ENCODE measurements around the gene TECPR2.

TECPR2 gene

GRCh38 chr14:102375119-102375518 lies 12.4 kb downstream of the TECPR2 start:
- DNase-seq = no peak

DNA sequence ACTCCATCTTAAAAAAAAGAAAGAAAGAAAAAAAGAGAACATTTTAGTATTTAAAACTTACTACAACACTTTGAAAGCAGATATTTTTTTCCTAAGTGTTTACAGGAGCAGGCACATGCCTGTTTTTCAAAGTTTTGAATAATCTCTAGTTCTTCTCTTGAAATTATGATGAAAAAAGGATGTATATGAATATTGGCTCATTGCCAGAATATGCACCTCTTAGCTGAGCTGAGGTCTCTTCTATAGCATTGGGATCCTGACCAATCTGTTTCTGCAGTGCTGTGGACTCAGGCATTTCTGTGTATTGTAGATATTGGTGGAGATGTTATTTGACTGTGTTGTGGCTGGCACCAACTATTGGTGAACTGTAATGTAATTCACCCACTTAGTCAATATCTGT lies 15.0 kb downstream of the TECPR2 start:
- DNase-seq = no peak

DNA sequence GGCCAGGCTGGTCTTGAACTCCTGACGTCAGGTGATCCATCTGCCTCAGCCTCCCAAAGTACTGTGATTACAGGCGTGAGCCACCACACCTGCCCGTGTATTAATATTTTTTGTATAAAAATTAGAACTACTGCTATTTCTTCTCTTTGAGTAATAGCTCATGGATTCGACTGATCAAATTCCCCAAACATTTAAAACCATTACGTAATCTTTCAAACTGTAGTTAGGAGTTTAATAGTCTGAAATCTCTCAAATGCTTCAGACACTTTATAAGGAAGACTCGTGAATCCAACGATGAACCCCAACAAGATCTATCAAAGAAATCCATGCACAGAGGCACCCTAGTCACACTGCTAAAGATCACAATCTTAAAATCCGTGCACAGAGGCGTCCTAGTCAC lies 16.1 kb downstream of the TECPR2 start:
- no peak for DNase-seq

DNA sequence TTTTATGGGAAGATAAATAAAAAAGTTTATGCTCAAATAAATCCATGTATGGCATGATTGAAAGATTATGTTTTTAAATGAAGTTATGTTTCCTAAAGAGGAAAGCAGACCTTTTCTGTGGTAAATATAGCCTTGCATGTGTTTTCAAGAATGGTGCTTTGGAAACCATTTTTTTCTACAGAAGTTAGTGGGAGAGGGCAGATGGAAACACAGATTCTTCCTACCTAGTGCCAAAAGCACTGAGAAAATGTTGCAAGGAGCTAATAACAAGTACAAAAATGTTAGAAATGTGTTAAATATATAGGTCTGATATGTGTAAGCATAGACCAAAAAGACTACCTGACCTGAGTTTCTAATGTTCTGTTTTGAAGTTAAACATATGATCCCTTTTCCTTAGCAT lies 24.3 kb downstream of the TECPR2 start:
- no peak for DNase-seq

GRCh38 chr14:102389246-102389645 lies 26.5 kb downstream of the TECPR2 start:
- DNase-seq = no peak

DNA sequence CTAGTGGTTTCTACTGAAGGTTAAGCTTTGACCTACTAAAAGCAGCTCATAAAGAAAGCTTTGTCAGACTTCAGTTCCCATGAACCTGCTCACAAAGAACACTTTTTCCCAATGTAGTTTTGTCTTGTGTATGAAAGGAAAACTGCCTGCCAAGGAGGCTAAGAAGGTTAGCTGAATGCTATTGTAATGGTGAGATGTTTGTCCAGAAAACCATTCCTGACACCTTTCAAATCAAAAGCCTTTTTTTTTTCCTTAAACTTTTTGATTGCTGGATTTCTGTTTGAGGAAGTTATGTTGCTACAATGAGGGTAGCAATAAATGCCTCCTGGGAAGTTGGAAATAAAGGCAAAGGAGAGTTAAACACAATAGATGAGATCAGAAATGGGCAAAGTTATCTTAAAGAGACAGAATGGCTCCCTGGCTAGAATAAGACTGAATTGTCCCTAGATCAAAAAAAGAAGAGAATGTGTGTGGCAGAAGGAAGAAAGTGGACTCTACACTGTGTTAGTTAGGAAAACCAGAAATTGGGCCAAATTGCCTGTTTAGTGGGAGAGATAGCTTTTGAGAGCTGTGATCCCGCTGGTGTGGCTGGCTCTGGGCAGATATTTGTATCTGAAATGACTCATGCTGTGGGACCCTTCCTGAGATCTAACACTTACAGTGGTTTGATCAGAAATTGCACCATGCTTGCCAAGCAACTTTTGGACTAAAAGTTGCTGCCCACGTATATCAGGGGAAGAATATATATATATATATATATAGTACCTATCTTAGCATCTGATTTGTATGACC lies 27.5 kb downstream of the TECPR2 start:
- no peak for DNase-seq

DNA sequence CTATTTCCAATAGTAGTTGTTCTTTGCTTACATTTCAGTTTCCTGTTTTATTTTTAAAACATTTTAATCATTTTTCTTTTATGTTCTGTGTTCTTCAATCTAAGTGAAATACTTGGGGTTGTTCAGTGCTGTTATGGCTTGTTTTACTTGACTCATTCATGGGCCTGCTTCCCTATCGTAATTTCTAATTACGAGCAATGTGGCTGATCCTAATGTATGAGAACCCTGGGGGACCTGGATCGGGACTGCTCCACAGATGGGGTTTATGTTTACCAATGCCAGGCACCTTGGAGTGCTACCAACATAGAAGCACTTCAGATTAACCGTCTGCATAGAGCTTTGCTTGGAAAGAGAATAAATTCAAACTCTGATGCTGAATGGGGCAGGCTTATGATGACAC lies 29.8 kb downstream of the TECPR2 start:
- no peak for DNase-seq

DNA sequence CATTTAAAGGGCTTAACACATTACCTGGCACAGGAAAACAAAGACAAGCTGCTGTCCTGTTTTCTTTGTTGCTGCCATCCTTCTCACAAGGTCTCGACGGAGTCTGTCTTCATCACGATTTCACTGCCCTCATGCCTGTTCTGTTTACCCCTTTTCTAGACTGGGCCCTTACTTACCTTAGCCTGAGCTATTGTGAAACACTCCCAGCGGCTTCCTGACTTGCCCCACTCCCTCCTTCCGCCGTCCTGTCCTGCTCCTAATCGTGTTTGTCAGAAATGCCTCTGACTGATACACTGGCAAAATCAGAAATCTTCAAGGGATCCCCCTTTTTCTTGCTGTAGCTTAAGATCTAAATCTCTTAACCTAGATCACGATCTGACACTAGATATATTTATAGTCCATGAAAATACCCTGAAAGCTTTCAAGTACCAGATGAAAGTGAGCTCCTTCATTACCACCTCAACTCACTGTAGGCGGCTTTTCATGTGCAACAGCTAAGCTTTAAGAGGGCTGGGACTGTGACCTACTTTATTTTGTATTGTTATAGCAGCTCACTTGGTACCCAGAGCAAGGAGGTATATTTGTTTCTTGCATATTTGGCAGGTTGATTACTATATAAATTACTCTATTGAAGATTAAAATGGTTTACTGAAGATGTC lies 32.1 kb downstream of the TECPR2 start:
- no peak for DNase-seq

DNA sequence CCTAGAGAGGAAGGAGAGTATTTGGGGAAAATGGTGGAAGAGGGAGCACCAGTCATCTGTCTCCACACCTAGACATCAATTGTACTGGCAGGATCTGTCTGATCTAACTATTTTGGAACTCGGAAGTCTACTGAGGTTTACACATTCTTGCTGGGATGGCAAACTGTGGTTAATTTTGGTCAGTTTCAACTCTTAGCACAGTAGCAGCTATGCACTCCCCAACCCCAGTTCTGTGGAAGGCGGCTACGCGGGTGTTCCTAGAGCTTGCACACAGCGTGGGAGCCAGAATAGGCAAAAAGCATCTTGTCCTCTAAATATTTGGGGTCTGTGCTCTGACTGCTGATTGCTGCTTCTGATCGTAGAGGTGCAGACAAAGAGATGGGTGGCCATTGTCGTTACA lies 33.8 kb downstream of the TECPR2 start:
- DNase-seq = no peak

DNA sequence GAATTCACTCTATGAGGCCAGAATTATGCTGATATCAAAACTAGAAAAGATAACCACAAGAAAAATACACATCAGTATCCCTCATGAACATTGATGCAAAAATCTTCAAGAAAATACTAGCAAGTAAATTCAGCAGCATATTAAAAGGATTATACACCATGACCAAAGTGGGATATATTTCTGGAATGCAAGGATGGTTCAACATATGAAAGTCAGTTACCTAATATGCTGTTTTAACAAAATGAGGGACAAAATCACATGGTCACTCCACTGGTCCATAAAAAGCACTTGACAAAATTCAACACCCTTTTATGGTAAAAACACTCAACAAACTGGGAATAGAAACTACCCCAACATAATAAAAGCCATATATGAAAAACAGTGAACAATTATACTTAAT lies 40.3 kb downstream of the TECPR2 start:
- no peak for DNase-seq

DNA sequence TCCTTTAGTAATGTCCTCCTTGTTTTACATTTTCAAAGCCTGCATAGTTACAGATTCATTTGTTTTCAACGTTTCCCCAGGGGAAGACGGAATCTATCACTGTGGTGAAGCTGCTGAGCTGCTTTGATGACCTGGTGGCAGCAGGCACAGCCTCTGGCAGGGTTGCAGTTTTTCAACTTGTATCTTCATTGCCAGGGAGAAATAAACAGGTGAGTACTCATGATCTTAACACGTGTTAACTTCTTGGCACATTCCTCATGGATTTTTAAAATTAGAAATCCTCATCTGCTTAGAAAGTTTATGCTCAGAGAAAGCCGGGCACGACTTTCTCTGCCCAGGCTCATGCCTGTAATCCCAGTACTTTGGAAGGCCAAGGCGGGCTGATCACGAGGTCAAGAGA lies 44.5 kb downstream of the TECPR2 start:
- DNase-seq = no peak

DNA sequence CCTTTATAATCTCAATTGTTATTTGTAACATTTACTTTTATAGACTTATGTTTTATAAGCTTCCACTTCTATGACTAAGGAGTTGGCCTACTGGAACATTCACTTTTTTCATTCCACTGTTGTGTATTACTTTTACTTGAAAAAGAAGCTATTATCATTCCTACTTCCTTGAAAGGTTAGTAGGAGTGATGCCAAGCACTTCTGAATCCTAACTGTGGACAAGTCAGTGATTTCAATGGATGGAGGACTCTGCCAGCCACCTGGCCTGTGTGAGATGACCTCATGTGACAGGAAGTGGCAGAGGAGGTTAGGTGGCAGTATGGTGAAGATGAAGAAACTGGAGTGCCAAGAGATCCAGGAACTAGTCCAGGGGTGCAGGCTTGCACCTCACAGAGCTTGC lies 46.0 kb downstream of the TECPR2 start:
- DNase-seq = no peak

DNA sequence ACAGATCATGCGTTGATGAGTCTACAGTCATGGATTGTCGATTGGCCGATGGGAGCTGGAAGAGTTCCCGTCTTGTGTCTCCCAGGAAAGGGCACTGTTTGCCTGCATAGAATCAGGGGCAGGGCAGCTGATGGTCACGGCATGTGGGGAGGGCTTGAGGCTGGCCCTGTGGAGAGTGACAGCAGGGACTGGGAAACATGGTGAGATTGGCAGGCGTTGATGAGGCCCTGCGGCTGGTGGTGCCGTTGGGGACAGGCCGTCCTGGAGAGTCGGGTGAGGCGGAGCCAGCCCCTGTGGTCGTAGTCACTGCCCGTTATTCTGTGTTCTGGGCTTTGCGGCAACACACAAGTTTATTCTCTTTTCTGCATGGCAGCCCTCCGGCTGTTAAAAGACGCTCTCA lies 52.9 kb downstream of the TECPR2 start:
- no peak for DNase-seq

DNA sequence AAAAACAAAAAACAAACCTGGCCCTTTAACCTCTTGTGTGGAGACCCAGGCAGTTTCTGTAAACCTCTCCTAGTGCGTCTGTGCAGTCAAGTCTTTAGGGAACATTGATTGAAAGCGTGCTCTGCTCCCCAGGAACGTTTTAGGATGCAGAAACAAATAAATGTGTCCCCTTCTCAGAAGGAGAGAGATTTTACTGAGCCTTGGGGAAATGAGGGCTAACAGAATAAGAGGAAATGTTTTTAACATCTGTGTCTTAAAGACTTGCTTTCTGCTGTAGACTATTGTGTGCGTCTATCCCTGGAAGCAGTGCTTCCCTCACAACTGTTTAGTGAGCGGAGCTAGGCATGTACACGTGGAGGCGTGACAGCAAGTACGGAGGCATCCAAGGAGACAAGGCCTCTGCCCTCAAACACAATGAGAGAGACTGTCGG lies 54.3 kb downstream of the TECPR2 start:
- DNase-seq = no peak

DNA sequence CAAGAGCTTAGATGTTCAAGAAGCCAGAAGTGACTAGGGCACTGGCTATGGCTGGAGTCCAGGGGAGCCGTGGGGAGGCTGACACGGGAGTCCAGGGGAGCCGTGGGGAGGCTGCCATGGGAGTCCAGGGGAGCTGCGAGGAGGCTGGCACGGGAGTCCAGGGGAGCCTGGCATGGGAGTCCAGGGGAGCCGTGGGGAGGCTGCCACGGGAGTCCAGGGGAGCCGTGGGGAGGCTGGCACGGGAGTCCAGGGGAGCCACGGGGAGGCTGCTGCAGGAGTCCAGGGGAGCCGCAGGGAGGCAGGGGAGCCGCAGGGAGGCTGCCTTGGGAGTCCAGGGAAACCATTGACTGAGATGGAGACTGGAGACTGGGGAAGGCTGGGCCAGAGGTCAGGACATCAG lies 54.9 kb downstream of the TECPR2 start:
- no peak for DNase-seq

- DNase-seq = no peak
Measured at GRCh38 chr14:102418169-102418852, 55.6 kb downstream of the TECPR2 start.

- no peak for DNase-seq
Measured at GRCh38 chr14:102418853-102419240, 56.1 kb downstream of the TECPR2 start.

- no peak for DNase-seq
Measured at GRCh38 chr14:102419276-102419675, 56.5 kb downstream of the TECPR2 start.

- no peak for DNase-seq
Measured at GRCh38 chr14:102419716-102420115, 57.0 kb downstream of the TECPR2 start.

- no peak for DNase-seq
Measured at GRCh38 chr14:102421411-102422057, 58.8 kb downstream of the TECPR2 start.

DNA sequence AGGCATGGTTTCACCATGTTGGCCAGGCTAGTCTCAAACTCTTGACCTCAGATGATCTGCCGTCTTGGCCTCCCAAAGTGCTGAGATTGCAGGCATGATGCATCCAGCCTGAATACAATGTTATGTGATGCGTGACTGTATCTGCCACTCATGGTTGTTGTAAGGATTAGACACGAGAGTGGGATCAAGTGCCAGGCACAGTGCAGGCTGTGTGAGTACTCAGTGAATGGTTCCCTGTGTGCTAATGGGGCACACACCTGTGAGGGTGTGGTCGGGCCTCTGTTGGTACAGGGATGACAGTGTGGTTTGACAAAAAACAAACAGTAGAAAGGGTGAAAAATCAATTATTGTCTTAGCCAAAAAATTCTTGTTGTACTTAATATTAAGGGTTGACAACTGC lies 61.8 kb downstream of the TECPR2 start:
- DNase-seq = no peak

- DNase-seq = no peak
Measured at GRCh38 chr14:102424923-102425322, 62.2 kb downstream of the TECPR2 start.

DNA sequence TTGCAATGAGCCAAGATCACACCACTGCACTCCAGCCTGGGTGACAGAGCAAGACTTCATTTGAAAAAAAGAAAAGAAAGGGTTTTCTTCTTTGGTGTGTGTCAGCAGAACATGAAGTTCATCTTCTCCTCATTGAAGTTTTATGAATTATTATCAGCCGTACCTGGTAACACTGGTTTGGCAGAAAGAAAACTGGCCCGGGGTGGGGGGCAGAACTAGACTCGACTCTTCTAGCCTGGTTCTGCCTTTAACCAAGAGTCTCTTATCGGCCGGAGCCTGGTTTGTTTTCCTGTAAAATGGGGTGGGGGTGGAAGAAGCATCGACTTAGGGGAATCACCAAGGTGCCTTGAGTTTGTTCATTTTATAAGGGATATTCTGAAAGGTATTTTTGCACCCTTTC lies 64.1 kb downstream of the TECPR2 start:
- no peak for DNase-seq

- DNase-seq = no peak
Measured at GRCh38 chr14:102427642-102428041, 64.9 kb downstream of the TECPR2 start.

Measured in activated naive CD4-positive, alpha-beta T cell (primary cell).